AG09309 (cell line): ENCODE results near the gene PARD6B.

Experiments
- DNase-seq: peaks from one replicate; pipeline ENCODE4 v3.0.0-alpha.2; 2010; ENCODE audit warnings: low read depth
- H3K4me3 ChIP-seq: 2 replicates; pipeline ENCODE4 v1.5.1; 2011; ENCODE audit warnings: mild to moderate bottlenecking, low read depth, low read length, moderate library complexity; ENCODE audit not compliant: control insufficient read depth
- CTCF ChIP-seq: IDR thresholded peaks from 2 replicates; pipeline ENCODE4 v1.5.1; 2011; ENCODE audit warnings: mild to moderate bottlenecking, low read depth, low read length, inconsistent platforms; ENCODE audit not compliant: insufficient read depth, control insufficient read depth; ENCODE audit errors: missing control alignments

Gene PARD6B

DNA sequence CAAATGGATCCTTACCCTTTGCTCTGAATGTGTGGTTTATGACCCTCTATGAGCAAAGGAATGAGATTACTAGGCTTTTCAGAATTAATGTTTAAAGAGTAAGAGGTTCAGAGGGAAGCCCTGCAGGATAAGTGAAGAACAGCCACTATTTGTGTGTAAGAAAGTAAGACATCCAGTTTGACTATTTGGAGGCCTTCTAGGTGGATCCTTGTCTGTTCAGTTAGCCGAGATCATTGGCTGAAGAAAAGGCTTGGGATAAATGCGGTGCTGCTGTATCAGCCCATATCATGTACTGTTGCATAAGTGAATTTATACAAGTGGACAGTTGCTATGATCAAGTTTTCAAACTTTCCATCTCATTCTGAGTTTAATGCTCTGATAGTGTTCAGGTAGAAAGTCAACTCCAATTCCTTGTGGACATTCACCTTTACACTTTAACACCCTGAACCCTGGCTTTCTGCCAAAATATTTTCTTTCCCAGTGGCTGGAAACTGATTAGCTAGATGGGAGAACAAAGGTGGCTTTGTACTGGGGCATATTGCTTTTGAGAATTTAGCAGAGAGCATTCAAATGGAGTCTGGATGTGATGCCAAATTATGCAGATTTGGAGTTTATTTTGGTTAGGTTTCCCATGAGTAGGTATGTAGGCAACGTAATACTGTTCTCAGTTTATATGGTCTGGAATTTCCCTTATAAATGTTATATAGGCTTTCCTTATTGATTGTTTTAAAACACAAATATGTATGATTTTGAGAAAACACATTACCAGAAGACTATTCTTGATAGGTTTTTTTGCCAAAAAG, 15.0 kb downstream of the PARD6B start:
- peak; percentile 10 for TF ChIP-seq CTCF
- no peak overlapping the region for H3K4me3 ChIP-seq
- DNase-seq, result peak; percentile 34

DNA sequence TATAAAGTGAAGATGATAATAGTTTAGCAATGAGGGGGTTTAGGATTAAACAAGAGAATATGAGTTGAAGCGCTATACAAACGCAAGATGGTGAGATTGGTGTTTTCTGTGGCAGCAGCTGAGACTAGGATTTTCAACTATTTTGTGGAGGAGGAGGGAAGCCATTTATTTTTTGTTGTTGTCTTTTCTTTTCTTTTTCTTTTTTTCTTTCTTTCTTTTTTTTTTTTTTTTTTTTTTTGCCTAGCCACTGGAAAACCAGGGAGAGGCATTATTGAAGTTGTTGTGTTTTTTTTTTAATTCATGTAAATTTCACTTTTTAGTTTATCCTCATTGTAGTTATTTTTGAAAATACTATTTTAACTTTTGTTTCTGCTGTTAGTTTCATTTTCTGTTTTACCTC, 15.9 kb downstream of the PARD6B start:
- no peak for DNase-seq
- no peak for TF ChIP-seq CTCF
- no peak overlapping the region for H3K4me3 ChIP-seq

DNA sequence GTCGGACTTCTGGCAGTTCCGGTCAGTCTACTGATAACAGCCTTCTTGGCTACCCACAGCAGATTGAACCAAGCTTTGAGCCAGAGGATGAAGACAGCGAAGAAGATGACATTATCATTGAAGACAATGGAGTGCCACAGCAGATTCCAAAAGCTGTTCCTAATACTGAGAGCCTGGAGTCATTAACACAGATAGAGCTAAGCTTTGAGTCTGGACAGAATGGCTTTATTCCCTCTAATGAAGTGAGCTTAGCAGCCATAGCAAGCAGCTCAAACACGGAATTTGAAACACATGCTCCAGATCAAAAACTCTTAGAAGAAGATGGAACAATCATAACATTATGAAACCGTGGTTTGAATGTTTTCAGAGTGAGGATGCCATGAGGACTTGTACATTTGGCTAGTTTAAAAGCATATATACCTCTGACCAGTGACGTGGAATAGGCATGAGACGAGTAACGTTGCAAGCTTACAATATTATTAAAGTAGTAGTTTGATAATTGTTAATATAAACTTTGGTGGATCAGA, 18.8 kb downstream of the PARD6B start:
- no peak overlapping the region for H3K4me3 ChIP-seq
- no peak for DNase-seq
- TF ChIP-seq CTCF, result no peak

DNA sequence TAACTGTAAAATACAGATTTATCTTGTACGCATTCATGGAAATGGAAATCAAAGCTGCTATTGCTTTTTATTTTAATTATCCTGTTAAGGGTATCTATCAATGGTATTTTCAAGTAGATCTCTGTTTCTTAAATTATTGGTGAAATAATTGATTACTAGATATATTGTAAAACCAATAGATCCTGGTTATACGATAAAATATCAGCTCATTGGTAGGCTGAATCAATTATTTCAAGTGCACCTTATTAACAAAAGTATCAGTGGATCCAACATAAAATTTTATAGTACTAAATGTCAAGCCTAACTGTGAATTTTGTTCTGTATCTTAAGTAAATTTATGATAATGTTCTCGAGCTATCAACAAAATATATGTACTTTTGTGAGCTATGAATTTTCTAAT, 21.8 kb downstream of the PARD6B start:
- no peak for DNase-seq
- no peak for TF ChIP-seq CTCF
- no peak overlapping the region for H3K4me3 ChIP-seq

DNA sequence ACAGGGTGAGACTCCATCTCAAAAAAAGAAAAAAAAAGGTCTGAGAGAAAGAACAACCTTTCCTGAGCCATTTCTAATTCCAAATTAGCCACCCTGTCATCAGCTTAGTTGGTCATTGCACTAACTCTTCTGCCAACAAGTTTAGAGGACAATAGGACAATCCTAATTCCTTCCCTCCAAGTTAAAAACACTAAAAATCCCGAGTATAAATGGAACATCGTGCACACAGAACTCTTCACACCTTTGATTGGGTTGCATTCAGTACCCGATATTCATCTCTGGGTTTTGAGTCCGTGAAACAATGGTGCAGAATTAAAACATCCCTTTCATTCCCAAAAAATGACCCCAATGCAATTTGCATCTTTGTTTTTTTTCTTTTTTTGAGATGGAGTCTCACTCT, 23.0 kb downstream of the PARD6B start:
- no peak for DNase-seq
- TF ChIP-seq CTCF, result no peak
- H3K4me3 ChIP-seq, result no peak overlapping the region

DNA sequence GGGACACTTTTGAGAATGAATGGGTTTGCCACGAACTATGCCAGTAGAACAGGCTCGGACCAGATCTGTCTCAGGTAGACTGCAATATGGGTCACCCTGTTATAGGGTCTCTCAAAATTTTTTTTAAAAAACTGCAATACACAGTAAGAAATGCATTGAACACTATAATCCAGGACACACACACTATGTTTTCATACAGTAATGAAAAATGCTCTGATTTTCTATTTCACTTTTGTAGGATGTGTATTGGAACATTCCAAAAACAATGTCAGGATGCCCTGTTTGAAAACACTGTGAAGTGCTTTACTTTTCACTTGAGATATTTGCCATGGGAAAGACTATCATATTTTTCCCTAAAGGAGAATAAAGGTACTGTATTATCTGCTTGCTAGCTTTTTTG, 25.1 kb downstream of the PARD6B start:
- no peak for TF ChIP-seq CTCF
- no peak overlapping the region for H3K4me3 ChIP-seq

More for the DNA sequence above, 25.1 kb downstream of the PARD6B start:
- DNase-seq, result no peak
